Esophagus squamous epithelium (tissue), 4 donors: Measurements from ENCODE around the gene OR52I1.

Experiments used
- POLR2A ChIP-seq, 4 donors: fragments of 450-650 bp; IDR thresholded peaks; one replicate each; pipeline ENCODE4 v1.6.1; 2017; ENCODE audit warnings: antibody characterized with exemption in 4 of 4, mild to moderate bottlenecking in 4 of 4, moderate library complexity in 3 of 4
- TF ChIP-seq, protein P1 (sequence below), 6 experiments: fragments of 450-650 bp in 4 of 6; fragments of 200-600 bp in 2 of 6; sonication (generic) in 2 of 6; IDR thresholded peaks; one replicate each; pipeline ENCODE4 v1.5.1; 2016 to 2019; ENCODE audit warnings: antibody characterized with exemption in 6 of 6, mild to moderate bottlenecking in 4 of 6, moderate library complexity in 4 of 6

DNA sequence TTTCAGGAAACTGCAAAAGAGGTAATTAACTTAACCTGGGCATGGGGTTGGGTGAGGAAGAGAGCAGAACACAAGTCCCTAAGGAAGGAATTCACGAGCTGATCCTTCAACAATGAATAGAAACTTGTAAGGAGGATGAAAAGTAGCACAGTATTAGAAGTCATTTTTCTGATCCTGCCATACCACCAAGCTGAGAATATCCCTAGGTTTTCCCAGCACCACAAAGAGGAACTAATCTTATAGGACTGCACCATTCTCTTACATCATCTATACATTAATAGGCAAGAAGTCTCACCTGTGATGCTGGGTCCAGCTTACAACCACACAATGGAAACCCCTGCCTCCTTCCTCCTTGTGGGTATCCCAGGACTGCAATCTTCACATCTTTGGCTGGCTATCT lies at the start of gene OR52I1:
- TF ChIP-seq, protein P1, sequence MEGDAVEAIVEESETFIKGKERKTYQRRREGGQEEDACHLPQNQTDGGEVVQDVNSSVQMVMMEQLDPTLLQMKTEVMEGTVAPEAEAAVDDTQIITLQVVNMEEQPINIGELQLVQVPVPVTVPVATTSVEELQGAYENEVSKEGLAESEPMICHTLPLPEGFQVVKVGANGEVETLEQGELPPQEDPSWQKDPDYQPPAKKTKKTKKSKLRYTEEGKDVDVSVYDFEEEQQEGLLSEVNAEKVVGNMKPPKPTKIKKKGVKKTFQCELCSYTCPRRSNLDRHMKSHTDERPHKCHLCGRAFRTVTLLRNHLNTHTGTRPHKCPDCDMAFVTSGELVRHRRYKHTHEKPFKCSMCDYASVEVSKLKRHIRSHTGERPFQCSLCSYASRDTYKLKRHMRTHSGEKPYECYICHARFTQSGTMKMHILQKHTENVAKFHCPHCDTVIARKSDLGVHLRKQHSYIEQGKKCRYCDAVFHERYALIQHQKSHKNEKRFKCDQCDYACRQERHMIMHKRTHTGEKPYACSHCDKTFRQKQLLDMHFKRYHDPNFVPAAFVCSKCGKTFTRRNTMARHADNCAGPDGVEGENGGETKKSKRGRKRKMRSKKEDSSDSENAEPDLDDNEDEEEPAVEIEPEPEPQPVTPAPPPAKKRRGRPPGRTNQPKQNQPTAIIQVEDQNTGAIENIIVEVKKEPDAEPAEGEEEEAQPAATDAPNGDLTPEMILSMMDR (IDR thresholded peaks at IDR 0.05): no peak
- no peak for TF ChIP-seq POLR2A (IDR thresholded peaks at IDR 0.05)
